Neural progenitor cell (in vitro differentiated cells): ENCODE measurements around the gene TMEM100. TPM values are rescaled to one million over a fixed set of nuclear protein-coding genes. Genes with fewer than 3 reads are reported as not detected.

Source experiments
- DNase-seq: peaks from one replicate; pipeline ENCODE4 v3.0.0-alpha.2; 2016; ENCODE audit warnings: low spot score
- H2AFZ ChIP-seq: fragments of 200-600 bp; sonication (generic); replicated peaks from 2 replicates; pipeline ENCODE4 v1.6.1; 2016; ENCODE audit warnings: antibody characterized with exemption
- H3F3A ChIP-seq: fragments of 200-600 bp; sonication (generic); 2 replicates; pipeline ENCODE4 v1.6.1; 2016; ENCODE audit warnings: antibody characterized with exemption, low read depth
- H3K27ac ChIP-seq: fragments of 200-600 bp; sonication (generic); 2 replicates; pipeline ENCODE4 v1.5.1; 2016; ENCODE audit warnings: mild to moderate bottlenecking
- H3K27me3 ChIP-seq: fragments of 200-600 bp; sonication (generic); 2 replicates; pipeline ENCODE4 v1.6.1; 2016; ENCODE audit warnings: mild to moderate bottlenecking, moderate library complexity
- H3K36me3 ChIP-seq: fragments of 200-600 bp; sonication (generic); 2 replicates; pipeline ENCODE4 v1.5.1; 2016
- H3K4me1 ChIP-seq: fragments of 200-600 bp; sonication (generic); 2 replicates; pipeline ENCODE4 v1.6.1; 2016; ENCODE audit warnings: mixed run types
- H3K4me2 ChIP-seq: fragments of 200-600 bp; sonication (generic); 2 replicates; pipeline ENCODE4 v1.6.1; 2016
- H3K4me3 ChIP-seq: fragments of 200-600 bp; sonication (generic); 2 replicates; pipeline ENCODE4 v1.5.1; 2016
- H3K79me2 ChIP-seq: fragments of 200-600 bp; sonication (generic); 2 replicates; pipeline ENCODE4 v1.6.1; 2016; ENCODE audit warnings: low read depth
- H3K9ac ChIP-seq: fragments of 200-600 bp; sonication (generic); 2 replicates; pipeline ENCODE4 v1.6.1; 2016
- H3K9me3 ChIP-seq: fragments of 200-600 bp; sonication (generic); 2 replicates; pipeline ENCODE4 v1.5.1; 2016; ENCODE audit warnings: low read depth
- H4K20me1 ChIP-seq: fragments of 200-600 bp; sonication (generic); 2 replicates; pipeline ENCODE4 v1.6.1; 2016; ENCODE audit warnings: low read depth
- H3K27ac Mint-ChIP-seq: 3 replicates; pipeline ENCODE4 v1.8.0; 2021; ENCODE audit warnings: mixed read lengths
- H3K27me3 Mint-ChIP-seq: 2 replicates; pipeline ENCODE4 v1.8.0; 2022; ENCODE audit warnings: low read depth, mild to moderate bottlenecking, inconsistent platforms, moderate library complexity, mixed read lengths; ENCODE audit not compliant: insufficient read depth
- H3K36me3 Mint-ChIP-seq: 3 replicates; pipeline ENCODE4 v1.8.0; 2021; ENCODE audit warnings: mixed read lengths
- H3K4me1 Mint-ChIP-seq: 3 replicates; pipeline ENCODE4 v1.8.0; 2021; ENCODE audit warnings: mixed read lengths
- H3K4me3 Mint-ChIP-seq: 3 replicates; pipeline ENCODE4 v1.8.0; 2021; ENCODE audit warnings: mild to moderate bottlenecking, moderate library complexity, mixed read lengths
- H3K9me3 Mint-ChIP-seq: 3 replicates; pipeline ENCODE4 v1.8.0; 2020; ENCODE audit warnings: mixed read lengths
- EZH2 ChIP-seq: fragments of 200-600 bp; sonication (generic); IDR thresholded peaks from 2 replicates; pipeline ENCODE4 v1.6.1; 2017; ENCODE audit warnings: antibody characterized with exemption, mild to moderate bottlenecking, moderate library complexity
- EZH2phosphoT487 ChIP-seq: fragments of 200-600 bp; sonication (generic); IDR thresholded peaks from 2 replicates; pipeline ENCODE4 v1.6.1; 2017; ENCODE audit warnings: antibody characterized with exemption
- total RNA-seq: library from RNA; depleted of rRNA; stranded (reverse); fragments of >200 nt; gene quantifications from 2 replicates; pipeline ENCODE4 v1.2.3, GENCODE V29; 2015; ENCODE audit warnings: low replicate concordance
- TF ChIP-seq, protein P1 (sequence below): fragments of 200-600 bp; sonication (generic); IDR thresholded peaks from 2 replicates; pipeline ENCODE4 v1.5.1; 2017; ENCODE audit warnings: antibody characterized with exemption, mild to moderate bottlenecking

Gene TMEM100
- total RNA-seq, 1 donor from 2014 or later: 1.2 TPM

DNA sequence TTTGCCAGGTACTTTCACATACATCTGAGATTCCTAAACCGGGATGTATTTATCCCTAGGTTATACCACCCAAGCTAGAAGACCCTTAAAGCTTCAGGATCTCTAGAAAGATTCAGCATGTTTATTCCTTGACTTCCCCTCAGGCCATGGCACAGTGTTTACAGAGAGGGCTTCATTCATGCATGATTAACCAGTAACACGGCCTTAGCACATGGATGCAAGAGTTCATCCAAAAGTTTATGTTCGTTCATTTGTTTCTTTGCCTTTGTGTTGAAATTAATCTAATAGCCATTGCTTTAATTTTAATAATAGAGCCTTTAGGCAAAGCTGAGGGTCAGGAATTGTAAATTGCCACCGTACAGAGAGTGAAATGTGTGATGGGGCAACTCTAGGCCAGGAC lies 41.9 kb upstream of the TMEM100 start:
- Histone ChIP-seq H3K4me1 (no peaks in the 10 kb centered on the region), H3K36me3 (no peaks in the 10 kb centered on the region), H3F3A (no peaks in the 10 kb centered on the region), H3K27me3 (no peaks in the 10 kb centered on the region), H2AFZ (no peak overlapping the region), H3K4me3 (no peak overlapping the region), H3K27ac (no peak overlapping the region), H4K20me1 (no peaks in the 10 kb centered on the region), H3K79me2 (no peaks in the 10 kb centered on the region), H3K9me3 (no peaks in the 10 kb centered on the region), H3K9ac (no peak overlapping the region), H3K4me2 (no peak overlapping the region)
- Mint-ChIP-seq H3K4me1 (no peaks in the 10 kb centered on the region), H3K27me3 (no peaks in the 10 kb centered on the region), H3K36me3 (peaks cover 6% of the 10 kb centered on the region), H3K27ac (no peak overlapping the region), H3K9me3 (no peaks in the 10 kb centered on the region), H3K4me3 (no peak overlapping the region)
- no peak for DNase-seq
- TF ChIP-seq EZH2phosphoT487 (no peak), EZH2 (no peak)
- TF ChIP-seq, protein P1, sequence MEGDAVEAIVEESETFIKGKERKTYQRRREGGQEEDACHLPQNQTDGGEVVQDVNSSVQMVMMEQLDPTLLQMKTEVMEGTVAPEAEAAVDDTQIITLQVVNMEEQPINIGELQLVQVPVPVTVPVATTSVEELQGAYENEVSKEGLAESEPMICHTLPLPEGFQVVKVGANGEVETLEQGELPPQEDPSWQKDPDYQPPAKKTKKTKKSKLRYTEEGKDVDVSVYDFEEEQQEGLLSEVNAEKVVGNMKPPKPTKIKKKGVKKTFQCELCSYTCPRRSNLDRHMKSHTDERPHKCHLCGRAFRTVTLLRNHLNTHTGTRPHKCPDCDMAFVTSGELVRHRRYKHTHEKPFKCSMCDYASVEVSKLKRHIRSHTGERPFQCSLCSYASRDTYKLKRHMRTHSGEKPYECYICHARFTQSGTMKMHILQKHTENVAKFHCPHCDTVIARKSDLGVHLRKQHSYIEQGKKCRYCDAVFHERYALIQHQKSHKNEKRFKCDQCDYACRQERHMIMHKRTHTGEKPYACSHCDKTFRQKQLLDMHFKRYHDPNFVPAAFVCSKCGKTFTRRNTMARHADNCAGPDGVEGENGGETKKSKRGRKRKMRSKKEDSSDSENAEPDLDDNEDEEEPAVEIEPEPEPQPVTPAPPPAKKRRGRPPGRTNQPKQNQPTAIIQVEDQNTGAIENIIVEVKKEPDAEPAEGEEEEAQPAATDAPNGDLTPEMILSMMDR: no peak

DNA sequence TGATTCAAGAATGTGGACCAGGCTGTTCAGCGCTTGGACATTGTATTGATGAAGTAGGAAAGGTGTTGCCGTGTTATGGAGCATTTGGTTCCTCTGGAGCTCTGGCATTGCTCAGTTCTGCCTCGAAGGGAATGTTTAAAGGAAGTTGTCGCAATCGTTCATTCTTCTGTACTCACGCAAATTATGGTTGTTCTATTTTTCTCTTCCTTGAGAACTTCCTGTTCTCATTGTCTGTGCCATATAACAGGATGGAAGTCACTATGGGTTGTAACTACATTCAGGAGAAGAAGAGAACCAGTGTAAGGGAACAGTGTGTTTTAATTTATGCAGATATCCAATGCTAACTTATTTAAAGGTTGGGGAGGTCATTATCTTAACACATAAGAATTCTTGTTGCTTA lies 41.2 kb upstream of the TMEM100 start:
- Mint-ChIP-seq H3K4me1 (no peaks in the 10 kb centered on the region), H3K4me3 (no peak overlapping the region), H3K27ac (no peak overlapping the region), H3K36me3 (peaks cover 6% of the 10 kb centered on the region), H3K27me3 (no peaks in the 10 kb centered on the region), H3K9me3 (no peaks in the 10 kb centered on the region)
- H3K4me3 ChIP-seq: no peak overlapping the region
- no peaks in the 10 kb centered on the region for H3F3A ChIP-seq
- H2AFZ ChIP-seq: no peak overlapping the region
- H3K4me2 ChIP-seq: no peak overlapping the region
- H3K36me3 ChIP-seq: no peaks in the 10 kb centered on the region
- H3K9ac ChIP-seq: no peak overlapping the region
- H3K27me3 ChIP-seq: no peaks in the 10 kb centered on the region
- TF ChIP-seq, protein P1: no peak
- TF ChIP-seq EZH2phosphoT487 (no peak), EZH2 (no peak)
- H3K4me1 ChIP-seq: no peaks in the 10 kb centered on the region
- no peak for DNase-seq
- H3K9me3 ChIP-seq: no peaks in the 10 kb centered on the region
- no peaks in the 10 kb centered on the region for H3K79me2 ChIP-seq
- H3K27ac ChIP-seq: no peak overlapping the region
- no peaks in the 10 kb centered on the region for H4K20me1 ChIP-seq

DNA sequence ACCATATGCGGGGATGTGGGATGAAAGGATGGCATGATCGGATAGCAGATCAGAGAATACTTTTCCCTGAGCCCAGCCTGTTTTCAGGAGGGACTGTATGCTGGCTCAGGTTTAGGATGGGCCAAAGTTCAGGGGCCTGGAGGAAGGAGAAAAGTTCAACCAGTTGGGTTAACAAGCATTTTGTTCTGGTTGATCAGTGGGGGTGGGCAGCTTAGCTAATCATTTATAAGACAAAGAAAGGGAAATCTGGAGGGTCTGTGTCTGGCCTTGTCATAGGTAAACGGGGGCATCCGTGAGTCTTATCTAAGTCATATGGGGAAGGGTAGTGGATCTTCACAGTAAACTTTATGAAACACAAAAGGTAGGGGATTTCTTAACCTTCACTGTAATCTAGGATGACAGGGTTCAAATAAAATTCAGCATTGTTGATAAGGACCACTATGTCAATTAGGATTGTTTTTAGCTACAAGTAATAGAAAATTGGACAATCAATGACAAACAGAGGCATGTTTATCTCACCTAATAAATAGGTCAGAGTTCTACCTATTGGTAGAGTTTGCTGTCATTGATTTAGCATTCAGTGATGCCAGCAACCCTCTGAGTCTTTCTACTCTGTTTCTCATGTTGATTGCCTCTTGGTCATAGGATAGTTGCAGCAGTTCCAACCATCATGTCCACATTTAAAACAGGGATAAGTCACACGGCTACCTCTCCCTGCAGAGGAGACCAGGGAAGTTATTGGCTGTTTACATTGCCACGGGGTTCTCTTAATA lies 39.6 kb upstream of the TMEM100 start:
- no peak overlapping the region for H3K27ac Mint-ChIP-seq
- no peak overlapping the region for H3K4me3 Mint-ChIP-seq
- H3K9me3 ChIP-seq: no peaks in the 10 kb centered on the region
- no peaks in the 10 kb centered on the region for H3K4me1 ChIP-seq
- peaks cover 1% of the 10 kb centered on the region for H3K36me3 Mint-ChIP-seq
- no peak overlapping the region for H3K27ac ChIP-seq
- H4K20me1 ChIP-seq: no peaks in the 10 kb centered on the region
- H3F3A ChIP-seq: no peaks in the 10 kb centered on the region
- H3K79me2 ChIP-seq: no peaks in the 10 kb centered on the region
- no peak overlapping the region for H3K9ac ChIP-seq
- DNase-seq: no peak
- H3K9me3 Mint-ChIP-seq: no peaks in the 10 kb centered on the region
- H3K27me3 Mint-ChIP-seq: no peaks in the 10 kb centered on the region
- no peaks in the 10 kb centered on the region for H3K27me3 ChIP-seq
- no peaks in the 10 kb centered on the region for H3K4me1 Mint-ChIP-seq
- TF ChIP-seq, protein P1: no peak
- TF ChIP-seq EZH2phosphoT487: no peak
- TF ChIP-seq EZH2: no peak
- H3K36me3 ChIP-seq: no peaks in the 10 kb centered on the region
- H3K4me3 ChIP-seq: no peak overlapping the region
- no peak overlapping the region for H3K4me2 ChIP-seq
- H2AFZ ChIP-seq: no peak overlapping the region
